GM23338 (cell line): ENCODE results near the gene LRCH4. TPM values are rescaled to one million over a fixed set of nuclear protein-coding genes. Genes with fewer than 3 reads are reported as not detected.
"Not testable (repeated sequence)": the region's sequence is repeated elsewhere in the genome, so short reads cannot be mapped to it uniquely, and the experiment has no call there.

Experiments
- ATAC-seq: fragments of 200-7000 bp; cut with Tn5 transposase; 3 replicates; pipeline ENCODE4 v1.9.1; 2020
- DNase-seq: peaks from one replicate; pipeline ENCODE4 v3.0.0-alpha.2; 2015; ENCODE audit warnings: low spot score
- H2AFZ ChIP-seq: fragments of 200-600 bp; sonication (generic); 2 replicates; pipeline ENCODE4 v1.8.0; 2016; ENCODE audit warnings: antibody characterized with exemption, mild to moderate bottlenecking, moderate library complexity
- H3F3A ChIP-seq: fragments of 200-600 bp; sonication (generic); replicated peaks from 2 replicates; pipeline ENCODE4 v1.8.0; 2017; ENCODE audit warnings: antibody characterized with exemption, mixed run types, low read depth
- H3K27ac ChIP-seq: fragments of 200-600 bp; sonication (generic); 2 replicates; pipeline ENCODE4 v1.6.1; 2016; ENCODE audit warnings: low read depth
- H3K27me3 ChIP-seq: fragments of 200-600 bp; sonication (generic); 2 replicates; pipeline ENCODE4 v1.8.0; 2016; ENCODE audit warnings: mild to moderate bottlenecking, mixed run types, moderate library complexity; ENCODE audit not compliant: insufficient read depth
- H3K36me3 ChIP-seq: fragments of 200-600 bp; sonication (generic); 2 replicates; pipeline ENCODE4 v1.8.0; 2016; ENCODE audit warnings: mild to moderate bottlenecking; ENCODE audit not compliant: insufficient read depth
- H3K4me1 ChIP-seq: fragments of 200-600 bp; sonication (generic); 2 replicates; pipeline ENCODE4 v1.8.0; 2016; ENCODE audit warnings: mild to moderate bottlenecking, moderate library complexity; ENCODE audit not compliant: insufficient read depth
- H3K4me2 ChIP-seq: fragments of 200-600 bp; sonication (generic); 2 replicates; pipeline ENCODE4 v1.7.1; 2017; ENCODE audit warnings: mixed run types
- H3K4me3 ChIP-seq: fragments of 200-600 bp; sonication (generic); 2 replicates; pipeline ENCODE4 v1.6.1; 2016; ENCODE audit warnings: mixed run types
- H3K79me2 ChIP-seq: fragments of 200-600 bp; sonication (generic); replicated peaks from 2 replicates; pipeline ENCODE4 v1.8.0; 2017; ENCODE audit warnings: mild to moderate bottlenecking; ENCODE audit not compliant: insufficient read depth
- H3K9me2 ChIP-seq: fragments of 200-600 bp; sonication (generic); 2 replicates; pipeline ENCODE4 v1.8.0; 2017; ENCODE audit not compliant: insufficient read depth
- H4K20me1 ChIP-seq: fragments of 200-600 bp; sonication (generic); replicated peaks from 2 replicates; pipeline ENCODE4 v1.8.0; 2017; ENCODE audit warnings: mild to moderate bottlenecking; ENCODE audit not compliant: insufficient read depth
- H3K27ac Mint-ChIP-seq: 2 replicates; pipeline ENCODE4 v1.8.0; 2020; ENCODE audit warnings: inconsistent platforms, mild to moderate bottlenecking, moderate library complexity, mixed read lengths
- H3K27me3 Mint-ChIP-seq: 3 replicates; pipeline ENCODE4 v1.8.0; 2022; ENCODE audit warnings: low read depth, mild to moderate bottlenecking, moderate library complexity, mixed read lengths, inconsistent platforms; ENCODE audit not compliant: insufficient read depth, poor library complexity
- H3K36me3 Mint-ChIP-seq: 3 replicates; pipeline ENCODE4 v1.8.0; 2021; ENCODE audit warnings: low read depth, mild to moderate bottlenecking, inconsistent platforms, moderate library complexity, mixed read lengths
- H3K4me1 Mint-ChIP-seq: 3 replicates; pipeline ENCODE4 v1.8.0; 2020; ENCODE audit warnings: mild to moderate bottlenecking, inconsistent platforms, mixed read lengths
- H3K4me3 Mint-ChIP-seq: 3 replicates; pipeline ENCODE4 v1.8.0; 2021; ENCODE audit warnings: moderate library complexity, mild to moderate bottlenecking, inconsistent platforms, mixed read lengths
- H3K9me3 Mint-ChIP-seq: 3 replicates; pipeline ENCODE4 v1.8.0; 2020; ENCODE audit warnings: moderate library complexity, mild to moderate bottlenecking, inconsistent platforms, mixed read lengths
- CREB1 ChIP-seq: fragments of 250-450 bp; sonication (Bioruptor Pico); IDR thresholded peaks from 2 replicates; pipeline ENCODE4 v1.5.0; 2020; ENCODE audit warnings: low read depth, mild to moderate bottlenecking, moderate library complexity
- CTCF ChIP-seq, 2 experiments: fragments of 200-600 bp in 1 of 2; sonication (generic) in 1 of 2; conservative IDR thresholded peaks; 2 replicates each; pipeline versions ENCODE4 v1.5.1 to v1.6.1; 2016 to 2017; ENCODE audit warnings: antibody characterized with exemption in 2 of 2, low read depth in 2 of 2, mild to moderate bottlenecking in 2 of 2, moderate library complexity in 1 of 2
- ETS1 ChIP-seq: IDR thresholded peaks from 2 replicates; pipeline ENCODE4 v1.6.1; 2016; ENCODE audit warnings: antibody characterized with exemption
- EZH2 ChIP-seq: fragments of 200-600 bp; sonication (generic); IDR thresholded peaks from one replicate; pipeline ENCODE4 v1.8.0; 2017; ENCODE audit warnings: antibody characterized with exemption, mild to moderate bottlenecking, low read depth; ENCODE audit not compliant: unreplicated experiment
- EZH2phosphoT487 ChIP-seq: fragments of 200-600 bp; sonication (generic); IDR thresholded peaks from one replicate; pipeline ENCODE4 v1.8.1; 2018; ENCODE audit warnings: antibody characterized with exemption; ENCODE audit not compliant: unreplicated experiment
- JUNB ChIP-seq: IDR thresholded peaks from one replicate; pipeline ENCODE4 v1.6.1; 2016; ENCODE audit warnings: antibody characterized with exemption; ENCODE audit not compliant: unreplicated experiment
- NANOG ChIP-seq: IDR thresholded peaks from 2 replicates; pipeline ENCODE4 v1.6.1; 2016; ENCODE audit warnings: antibody characterized with exemption, borderline replicate concordance
- POLR2AphosphoS5 ChIP-seq: IDR thresholded peaks from 2 replicates; pipeline ENCODE4 v1.6.1; 2016; ENCODE audit warnings: antibody characterized with exemption, low read depth
- STAT1 ChIP-seq: IDR thresholded peaks from one replicate; pipeline ENCODE4 v1.6.1; 2016; ENCODE audit warnings: antibody characterized with exemption; ENCODE audit not compliant: unreplicated experiment
- ZNF114 ChIP-seq: fragments of 250-450 bp; sonication (Bioruptor Pico); IDR thresholded peaks from 2 replicates; pipeline ENCODE4 v1.5.0; 2020; ENCODE audit warnings: mild to moderate bottlenecking, moderate library complexity
- ZNF331 ChIP-seq: fragments of 250-450 bp; sonication (Bioruptor Pico); IDR thresholded peaks from 2 replicates; pipeline ENCODE4 v1.5.0; 2020; ENCODE audit warnings: low read depth, mild to moderate bottlenecking, moderate library complexity
- ZNF462 ChIP-seq: fragments of 250-450 bp; sonication (Bioruptor Pico); IDR thresholded peaks from 2 replicates; pipeline ENCODE4 v1.5.0; 2020; ENCODE audit warnings: mild to moderate bottlenecking, moderate library complexity
- polyA plus RNA-seq: library from polyadenylated mRNA; unstranded; fragments of >200 nt; fragmentation: Nextera tagmentation; extraction: Ambion mirVana; gene quantifications from 2 replicates; pipeline ENCODE4 v1.2.1, GENCODE V29; 2016
- total RNA-seq: library from RNA; depleted of rRNA; stranded (reverse); fragments of >200 nt; shearing (Covaris generic); gene quantifications from 2 replicates; pipeline ENCODE4 v1.2.3, GENCODE V29; 2014

LRCH4 gene
- total and polyA plus RNA-seq, 2 experiments from 2014 or later: 21.4 to 51.0 TPM

DNA sequence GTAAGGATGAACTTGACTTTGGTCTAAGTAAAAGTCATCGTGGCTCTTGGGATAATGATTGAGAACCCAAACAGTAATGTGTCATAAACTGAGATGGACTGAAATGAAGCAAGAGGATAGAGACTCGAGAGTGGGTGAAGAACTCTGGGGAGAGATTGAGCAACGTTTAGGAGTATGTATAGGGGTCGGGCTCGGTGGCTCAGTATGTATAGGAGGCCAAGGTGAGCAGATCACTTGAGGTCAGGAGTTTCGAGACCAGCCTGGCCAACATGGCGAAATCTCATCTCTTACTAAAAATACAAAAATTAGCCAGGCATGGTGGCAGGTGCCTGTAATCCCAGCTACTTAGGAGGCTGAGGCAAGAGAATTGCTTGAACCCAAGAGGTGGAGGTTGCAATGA is 44.6 kb downstream of the LRCH4 start:
- not testable (repeated sequence) for H4K20me1 ChIP-seq, H3K9me2 ChIP-seq, H2AFZ ChIP-seq, H3K9me3 Mint-ChIP-seq, DNase-seq, H3K36me3 Mint-ChIP-seq, H3K27ac Mint-ChIP-seq, H3K36me3 ChIP-seq, ATAC-seq
- Mint-ChIP-seq H3K4me1 (peaks cover 58% of the 10 kb centered on the region), H3K27me3 (peaks cover 30% of the 10 kb centered on the region), H3K4me3 (peak overlapping the region; percentile 28)
- H3K4me3 ChIP-seq: 0 out of 2 replicates have a peak overlapping the region, but pooled peaks have one; percentile 34
- H3K79me2 ChIP-seq: peaks cover 10% of the 10 kb centered on the region
- peak overlapping the region; percentile 50; the same call in 1 of the 2 replicates for H3K4me2 ChIP-seq
- peaks cover 10% of the 10 kb centered on the region for H3K27me3 ChIP-seq
- H3K4me1 ChIP-seq: peaks cover 52% of the 10 kb centered on the region
- H3F3A ChIP-seq: peaks cover 12% of the 10 kb centered on the region; the same call in 1 of the 2 replicates
- H3K27ac ChIP-seq: peak overlapping the region; percentile 85; the same call in 1 of the 2 replicates

GRCh38 chr7:100540073-100540723 is 45.7 kb downstream of the LRCH4 start:
- Histone ChIP-seq H3K27ac (no peak overlapping the region), H3K79me2 (peaks cover 9% of the 10 kb centered on the region), H4K20me1 (0 out of 2 replicates have a peak, but pooled peaks cover 2% of the 10 kb centered on the region), H2AFZ (no peak overlapping the region), H3K36me3 (no peaks in the 10 kb centered on the region), H3K9me2 (no peaks in the 10 kb centered on the region), H3K4me1 (peaks cover 42% of the 10 kb centered on the region), H3K4me3 (peak overlapping the region; percentile 71), H3K4me2 (peak overlapping the region; percentile 89), H3F3A (peaks cover 11% of the 10 kb centered on the region; the same call in 1 of the 2 replicates), H3K27me3 (peaks cover 10% of the 10 kb centered on the region)
- ATAC-seq (no peak), DNase-seq (no peak)
- peak overlapping the region; percentile 73 for H3K4me3 Mint-ChIP-seq
- H3K27me3 Mint-ChIP-seq: peaks cover 33% of the 10 kb centered on the region
- no peaks in the 10 kb centered on the region for H3K36me3 Mint-ChIP-seq
- no peaks in the 10 kb centered on the region; the same call in 2 of the 3 replicates for H3K9me3 Mint-ChIP-seq
- H3K4me1 Mint-ChIP-seq: peaks cover 46% of the 10 kb centered on the region
- no peak overlapping the region for H3K27ac Mint-ChIP-seq
- TF ChIP-seq POLR2AphosphoS5: no peak
- no peak for TF ChIP-seq ZNF331
- no peak for TF ChIP-seq EZH2phosphoT487
- TF ChIP-seq CREB1 (CRISPR knock-in tag): no peak
- no peak for TF ChIP-seq CTCF (conservative IDR thresholded peaks at IDR 0.05; ENCODE audit: low read depth in 2 of 2)
- TF ChIP-seq ETS1: no peak
- no peak for TF ChIP-seq ZNF114 (CRISPR knock-in tag)
- no peak for TF ChIP-seq STAT1
- TF ChIP-seq NANOG: no peak
- TF ChIP-seq ZNF462 (CRISPR knock-in tag): no peak
- no peak for TF ChIP-seq EZH2
- TF ChIP-seq JUNB: no peak
